Testis (tissue), 2 donors: ENCODE measurements around the gene ZNF862.

ENCODE experiments used
- POLR2A ChIP-seq: fragments of 450-650 bp; IDR thresholded peaks from one replicate; pipeline ENCODE4 v1.6.1; 2017; ENCODE audit warnings: antibody characterized with exemption, mild to moderate bottlenecking, moderate library complexity
- TF ChIP-seq, protein P1 (sequence below), 3 experiments: fragments of 450-650 bp in 2 of 3; fragments of 200-600 bp in 1 of 3; sonication (generic) in 1 of 3; IDR thresholded peaks; one replicate each; pipeline ENCODE4 v1.5.1; 2016 to 2019; ENCODE audit warnings: antibody characterized with exemption in 3 of 3, mild to moderate bottlenecking in 2 of 3, moderate library complexity in 1 of 3

GRCh38 chr7:149832332-149833041 lies 5.7 kb upstream of the ZNF862 start:
- TF ChIP-seq, protein P1, sequence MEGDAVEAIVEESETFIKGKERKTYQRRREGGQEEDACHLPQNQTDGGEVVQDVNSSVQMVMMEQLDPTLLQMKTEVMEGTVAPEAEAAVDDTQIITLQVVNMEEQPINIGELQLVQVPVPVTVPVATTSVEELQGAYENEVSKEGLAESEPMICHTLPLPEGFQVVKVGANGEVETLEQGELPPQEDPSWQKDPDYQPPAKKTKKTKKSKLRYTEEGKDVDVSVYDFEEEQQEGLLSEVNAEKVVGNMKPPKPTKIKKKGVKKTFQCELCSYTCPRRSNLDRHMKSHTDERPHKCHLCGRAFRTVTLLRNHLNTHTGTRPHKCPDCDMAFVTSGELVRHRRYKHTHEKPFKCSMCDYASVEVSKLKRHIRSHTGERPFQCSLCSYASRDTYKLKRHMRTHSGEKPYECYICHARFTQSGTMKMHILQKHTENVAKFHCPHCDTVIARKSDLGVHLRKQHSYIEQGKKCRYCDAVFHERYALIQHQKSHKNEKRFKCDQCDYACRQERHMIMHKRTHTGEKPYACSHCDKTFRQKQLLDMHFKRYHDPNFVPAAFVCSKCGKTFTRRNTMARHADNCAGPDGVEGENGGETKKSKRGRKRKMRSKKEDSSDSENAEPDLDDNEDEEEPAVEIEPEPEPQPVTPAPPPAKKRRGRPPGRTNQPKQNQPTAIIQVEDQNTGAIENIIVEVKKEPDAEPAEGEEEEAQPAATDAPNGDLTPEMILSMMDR (IDR thresholded peaks at IDR 0.05) = no peak
- TF ChIP-seq POLR2A = no peak
